ENCODE results near the gene HOXA9. TPM values are rescaled to one million over a fixed set of nuclear protein-coding genes. Genes with fewer than 3 reads are reported as not detected.

The HOXA9 gene
- total RNA-seq, 6 donors from 2014 or later = 0.30 to 6.1 (median 0.49) TPM; not detected in 1

GRCh38 chr7:27156508-27156898 is 8.8 kb downstream of the HOXA9 start, which contains the start of gene HOXA7:
TSS of gene HOXA7 (minus strand) at chr7:27156675. CDS start at chr7:27156545, 130 bp downstream.
- 0 to 3% methylated on average over 11 to 20 of the region's 33 CpGs for WGBS, 2 donors
- H3K4me3 ChIP-seq = peak within 1 kb of the TSS; percentile 44 to 59 (median 51)
- TF ChIP-seq, protein P1, sequence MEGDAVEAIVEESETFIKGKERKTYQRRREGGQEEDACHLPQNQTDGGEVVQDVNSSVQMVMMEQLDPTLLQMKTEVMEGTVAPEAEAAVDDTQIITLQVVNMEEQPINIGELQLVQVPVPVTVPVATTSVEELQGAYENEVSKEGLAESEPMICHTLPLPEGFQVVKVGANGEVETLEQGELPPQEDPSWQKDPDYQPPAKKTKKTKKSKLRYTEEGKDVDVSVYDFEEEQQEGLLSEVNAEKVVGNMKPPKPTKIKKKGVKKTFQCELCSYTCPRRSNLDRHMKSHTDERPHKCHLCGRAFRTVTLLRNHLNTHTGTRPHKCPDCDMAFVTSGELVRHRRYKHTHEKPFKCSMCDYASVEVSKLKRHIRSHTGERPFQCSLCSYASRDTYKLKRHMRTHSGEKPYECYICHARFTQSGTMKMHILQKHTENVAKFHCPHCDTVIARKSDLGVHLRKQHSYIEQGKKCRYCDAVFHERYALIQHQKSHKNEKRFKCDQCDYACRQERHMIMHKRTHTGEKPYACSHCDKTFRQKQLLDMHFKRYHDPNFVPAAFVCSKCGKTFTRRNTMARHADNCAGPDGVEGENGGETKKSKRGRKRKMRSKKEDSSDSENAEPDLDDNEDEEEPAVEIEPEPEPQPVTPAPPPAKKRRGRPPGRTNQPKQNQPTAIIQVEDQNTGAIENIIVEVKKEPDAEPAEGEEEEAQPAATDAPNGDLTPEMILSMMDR (IDR thresholded peaks at IDR 0.05) = no peak
- TF ChIP-seq POLR2A (IDR thresholded peaks at IDR 0.05) (no peak), POLR2AphosphoS5 (IDR thresholded peaks at IDR 0.05) (peak in 1 of 2 donors; percentile 8)
- peak in 1 of 2 donors; percentile 51 for ATAC-seq (ENCODE audit: low FRiP score in 2 of 2)
- H3K9me3 ChIP-seq = no peaks in the 10 kb centered on the region
- peak within 1 kb of the TSS; percentile 62 to 82 (median 72) for H3K27ac ChIP-seq
- peaks cover 36 to 58% (median 45%) of the 10 kb centered on the region in 4 donors for H3K4me1 ChIP-seq
- peaks cover 0 to 75% (median 44%) of the 10 kb centered on the region in 4 donors for H3K27me3 ChIP-seq
- no peaks in the 10 kb centered on the region for H3K36me3 ChIP-seq
- DNase-seq = peak; percentile 24 to 89

DNA sequence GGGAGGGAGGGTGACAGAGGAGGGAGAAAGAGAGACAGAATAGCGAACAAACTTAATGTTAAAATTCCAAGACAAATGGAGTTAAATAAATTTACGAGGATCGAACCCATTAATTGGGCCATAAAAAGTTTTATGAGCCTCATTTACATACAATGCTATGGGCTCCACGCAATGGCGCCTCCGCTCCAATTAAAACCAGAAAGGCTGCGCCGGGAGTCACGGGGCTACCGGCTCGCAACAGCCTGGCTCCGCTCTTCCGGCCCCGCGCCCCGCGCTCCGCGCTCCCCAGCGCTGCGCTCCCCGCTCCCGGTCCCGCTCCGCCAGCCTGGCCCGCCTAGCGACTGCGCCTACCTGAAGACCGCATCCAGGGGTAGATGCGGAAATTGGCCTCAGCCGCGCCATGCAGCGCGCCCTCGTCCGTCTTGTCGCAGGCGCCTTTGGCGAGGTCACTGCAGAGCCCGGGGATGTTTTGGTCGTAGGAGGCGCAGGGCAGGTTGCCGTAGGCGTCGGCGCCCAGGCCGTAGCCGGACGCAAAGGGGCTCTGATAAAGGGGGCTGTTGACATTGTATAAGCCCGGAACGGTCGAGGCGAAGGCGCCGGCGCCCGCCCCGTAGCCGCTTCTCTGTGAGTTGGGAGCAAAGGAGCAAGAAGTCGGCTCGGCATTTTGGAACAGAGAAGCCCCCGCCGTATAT is 9.4 kb downstream of the HOXA9 start:
- Histone ChIP-seq H3K4me1 (peaks cover 36 to 58% (median 47%) of the 10 kb centered on the region in 4 donors), H3K36me3 (no peaks in the 10 kb centered on the region), H3K27me3 (peaks cover 0 to 79% (median 46%) of the 10 kb centered on the region in 4 donors), H3K27ac (peak overlapping the region; percentile 62 to 82 (median 72)), H3K9me3 (no peaks in the 10 kb centered on the region), H3K4me3 (peak overlapping the region; percentile 44 to 59 (median 51))
- 3 to 5% methylated on average over 6 to 58 of the region's 63 CpGs for WGBS, 2 donors
- ATAC-seq (ENCODE audit: low FRiP score in 2 of 2) (peak in 1 of 2 donors; percentile 31), DNase-seq (peak; percentile 19 to 87)
- no peak for TF ChIP-seq POLR2AphosphoS5 (IDR thresholded peaks at IDR 0.05)
- TF ChIP-seq EP300 (IDR thresholded peaks at IDR 0.05) = no peak
- no peak for TF ChIP-seq POLR2A (IDR thresholded peaks at IDR 0.05)
- TF ChIP-seq, protein P1 (IDR thresholded peaks at IDR 0.05) = no peak

GRCh38 chr7:27154901-27155815 is 10.2 kb downstream of the HOXA9 start:
- H3K27ac ChIP-seq = peak overlapping the region in 3 of 4 donors; percentile 62 to 82 (median 82)
- 35 to 46% methylated on average over 46 to 48 of the region's 48 CpGs for WGBS, 2 donors
- no peak for ATAC-seq (ENCODE audit: low FRiP score in 2 of 2)
- peak overlapping the region in 3 of 4 donors; percentile 44 to 59 (median 56) for H3K4me3 ChIP-seq
- peaks cover 0 to 82% (median 45%) of the 10 kb centered on the region in 4 donors for H3K27me3 ChIP-seq
- DNase-seq = peak; percentile 20 to 84
- H3K4me1 ChIP-seq = peaks cover 36 to 58% (median 46%) of the 10 kb centered on the region in 4 donors
- H3K9me3 ChIP-seq = no peaks in the 10 kb centered on the region
- no peak for TF ChIP-seq EP300 (IDR thresholded peaks at IDR 0.05)
- no peak for TF ChIP-seq POLR2AphosphoS5 (IDR thresholded peaks at IDR 0.05)
- no peak for TF ChIP-seq POLR2A (IDR thresholded peaks at IDR 0.05)
- TF ChIP-seq, protein P1 (IDR thresholded peaks at IDR 0.05) = no peak
- no peaks in the 10 kb centered on the region for H3K36me3 ChIP-seq

GRCh38 chr7:27154369-27154768 is 11.0 kb downstream of the HOXA9 start:
- DNase-seq (peak; percentile 13 to 48), ATAC-seq (ENCODE audit: low FRiP score in 2 of 2) (no peak)
- TF ChIP-seq POLR2A (IDR thresholded peaks at IDR 0.05) (no peak), POLR2AphosphoS5 (IDR thresholded peaks at IDR 0.05) (no peak), EP300 (IDR thresholded peaks at IDR 0.05) (no peak)
- TF ChIP-seq, protein P1 (IDR thresholded peaks at IDR 0.05) = no peak
- peaks cover 35 to 56% (median 46%) of the 10 kb centered on the region in 4 donors for H3K4me1 ChIP-seq
- no peak overlapping the region for H3K27ac ChIP-seq
- H3K27me3 ChIP-seq = peaks cover 0 to 84% (median 44%) of the 10 kb centered on the region in 4 donors
- WGBS, 2 donors = 51 to 61% methylated on average over 9 to 10 of the region's 10 CpGs
- no peaks in the 10 kb centered on the region for H3K9me3 ChIP-seq
- no peaks in the 10 kb centered on the region for H3K36me3 ChIP-seq
- H3K4me3 ChIP-seq = no peak overlapping the region
